ENCODE measurements around the gene AKNA. TPM values are rescaled to one million over a fixed set of nuclear protein-coding genes. Genes with fewer than 3 reads are reported as not detected.
A peak's percentile ranks its signal among the peaks of the same experiment; 100 is the strongest.

The AKNA gene
- polyA plus RNA-seq, 3 donors, result 3.3 to 147 (median 7.3) TPM

DNA sequence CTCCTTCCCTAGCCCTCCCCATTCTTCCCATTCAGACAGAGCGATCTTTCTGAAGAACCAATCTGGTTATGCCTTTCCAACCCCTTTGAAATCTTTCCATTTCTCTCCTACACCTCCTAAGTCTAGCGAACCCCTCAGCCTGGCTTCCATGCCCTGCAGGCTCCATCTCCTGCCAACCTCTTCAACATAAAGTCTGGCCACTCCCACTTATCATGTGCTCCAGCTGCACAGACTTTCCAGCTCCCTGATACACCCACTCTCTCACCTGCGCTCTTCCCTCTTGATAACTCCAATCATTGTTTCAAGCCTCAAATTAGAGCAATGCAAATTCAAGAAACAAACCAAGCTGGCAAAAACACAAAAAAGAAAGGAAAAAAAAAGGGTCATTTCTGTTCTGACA, 68.6 kb downstream of the AKNA start:
- peaks cover 34% of the 10 kb centered on the region for H3K4me1 Mint-ChIP-seq
- peak overlapping the region in 1 of 7 donors; percentile 52 for H3K27ac Mint-ChIP-seq
- H3K4me3 Mint-ChIP-seq, result no peak overlapping the region
- no peaks in the 10 kb centered on the region for H3K79me2 ChIP-seq (ENCODE audit: insufficient read depth, low read length)
- no peaks in the 10 kb centered on the region for H4K20me1 ChIP-seq (ENCODE audit: insufficient read depth, low read length)
- peaks cover 0 to 7% (median 2%) of the 10 kb centered on the region in 3 donors for H3K27me3 Mint-ChIP-seq (ENCODE audit: low read depth in 3 of 3)
- TF ChIP-seq, protein P1, sequence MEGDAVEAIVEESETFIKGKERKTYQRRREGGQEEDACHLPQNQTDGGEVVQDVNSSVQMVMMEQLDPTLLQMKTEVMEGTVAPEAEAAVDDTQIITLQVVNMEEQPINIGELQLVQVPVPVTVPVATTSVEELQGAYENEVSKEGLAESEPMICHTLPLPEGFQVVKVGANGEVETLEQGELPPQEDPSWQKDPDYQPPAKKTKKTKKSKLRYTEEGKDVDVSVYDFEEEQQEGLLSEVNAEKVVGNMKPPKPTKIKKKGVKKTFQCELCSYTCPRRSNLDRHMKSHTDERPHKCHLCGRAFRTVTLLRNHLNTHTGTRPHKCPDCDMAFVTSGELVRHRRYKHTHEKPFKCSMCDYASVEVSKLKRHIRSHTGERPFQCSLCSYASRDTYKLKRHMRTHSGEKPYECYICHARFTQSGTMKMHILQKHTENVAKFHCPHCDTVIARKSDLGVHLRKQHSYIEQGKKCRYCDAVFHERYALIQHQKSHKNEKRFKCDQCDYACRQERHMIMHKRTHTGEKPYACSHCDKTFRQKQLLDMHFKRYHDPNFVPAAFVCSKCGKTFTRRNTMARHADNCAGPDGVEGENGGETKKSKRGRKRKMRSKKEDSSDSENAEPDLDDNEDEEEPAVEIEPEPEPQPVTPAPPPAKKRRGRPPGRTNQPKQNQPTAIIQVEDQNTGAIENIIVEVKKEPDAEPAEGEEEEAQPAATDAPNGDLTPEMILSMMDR (IDR thresholded peaks at IDR 0.05), result no peak
- H3K9ac ChIP-seq (ENCODE audit: insufficient read depth, low read length, poor library complexity, severe bottlenecking), result no peak overlapping the region
- H3K4me1 ChIP-seq (ENCODE audit: control insufficient read depth in 1 of 2, insufficient read depth in 2 of 2, low read length in 2 of 2), result peaks cover 36 to 39% of the 10 kb centered on the region in 2 donors
- no peak overlapping the region for H2AFZ ChIP-seq (ENCODE audit: insufficient read depth, low read depth, low read length, poor library complexity, severe bottlenecking)
- peak in 1 of 3 donors; percentile 1 for DNase-seq
- no peaks in the 10 kb centered on the region for H3K9me3 ChIP-seq (replicated peaks in 1 of 2; ENCODE audit: control insufficient read depth in 1 of 2, insufficient read depth in 1 of 2, low read length in 2 of 2)
- 81% methylated on average over 2 of the region's 3 CpGs for WGBS (ENCODE audit: insufficient coverage)
- intact Hi-C loops (cut with micrococcal nuclease), result no loop called here
- H3K27ac ChIP-seq (ENCODE audit: low read depth in 1 of 2, low read length in 2 of 2), result no peak overlapping the region
- no peaks in the 10 kb centered on the region for H3K36me3 ChIP-seq (replicated peaks in 1 of 2; ENCODE audit: control insufficient read depth in 1 of 2, insufficient read depth in 2 of 2, low read length in 2 of 2)
- no peak overlapping the region for H3K4me2 ChIP-seq (replicated peaks; ENCODE audit: extremely low read depth, low read length, poor library complexity, severe bottlenecking)
- H3K27me3 ChIP-seq (ENCODE audit: control insufficient read depth in 2 of 2, insufficient read depth in 2 of 2, low read length in 2 of 2), result no peaks in the 10 kb centered on the region
- H3K4me3 ChIP-seq (replicated peaks in 1 of 3; ENCODE audit: low read depth in 2 of 3, low read length in 3 of 3), result no peak overlapping the region
- H3K36me3 Mint-ChIP-seq, result no peaks in the 10 kb centered on the region
- peaks cover 0 to 6% (median 1%) of the 10 kb centered on the region in 7 donors for H3K9me3 Mint-ChIP-seq

DNA sequence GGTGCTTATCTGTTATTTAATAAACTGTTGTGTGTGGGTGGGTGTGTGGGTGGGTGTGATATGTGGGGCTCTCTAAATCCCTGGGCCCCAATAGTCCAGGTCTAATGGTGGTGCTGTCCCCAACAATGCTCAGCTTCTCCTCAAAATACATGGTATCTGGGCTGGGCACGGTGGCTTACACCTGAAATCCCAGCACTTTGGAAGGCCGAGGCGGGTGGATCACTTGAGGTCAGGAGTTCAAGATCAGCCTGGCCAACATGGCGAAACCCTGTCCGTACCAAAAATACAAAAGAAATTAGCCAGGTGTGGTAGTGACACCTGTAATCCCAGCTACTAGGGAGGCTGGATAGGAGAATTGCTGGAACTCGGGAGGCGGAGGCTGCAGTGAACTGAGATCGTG, 69.4 kb downstream of the AKNA start:
- DNase-seq, result no peak
- Mint-ChIP-seq H3K27ac (peak overlapping the region in 5 of 7 donors; percentile 66 to 89 (median 82)), H3K9me3 (peaks cover 0 to 6% (median 2%) of the 10 kb centered on the region in 7 donors), H3K36me3 (no peaks in the 10 kb centered on the region), H3K4me3 (no peak overlapping the region), H3K27me3 (ENCODE audit: low read depth in 3 of 3) (peaks cover 0 to 7% (median 2%) of the 10 kb centered on the region in 3 donors), H3K4me1 (peaks cover 34% of the 10 kb centered on the region)
- Histone ChIP-seq H3K9ac (ENCODE audit: insufficient read depth, low read length, poor library complexity, severe bottlenecking) (peak overlapping the region; percentile 25), H2AFZ (ENCODE audit: insufficient read depth, low read depth, low read length, poor library complexity, severe bottlenecking) (no peak overlapping the region), H3K4me1 (ENCODE audit: control insufficient read depth in 1 of 2, insufficient read depth in 2 of 2, low read length in 2 of 2) (peaks cover 36 to 39% of the 10 kb centered on the region in 2 donors), H3K4me2 (replicated peaks; ENCODE audit: extremely low read depth, low read length, poor library complexity, severe bottlenecking) (no peak overlapping the region), H3K79me2 (ENCODE audit: insufficient read depth, low read length) (no peaks in the 10 kb centered on the region), H3K4me3 (replicated peaks in 1 of 3; ENCODE audit: low read depth in 2 of 3, low read length in 3 of 3) (no peak overlapping the region), H4K20me1 (ENCODE audit: insufficient read depth, low read length) (no peaks in the 10 kb centered on the region), H3K27me3 (ENCODE audit: control insufficient read depth in 2 of 2, insufficient read depth in 2 of 2, low read length in 2 of 2) (no peaks in the 10 kb centered on the region), H3K27ac (ENCODE audit: low read depth in 1 of 2, low read length in 2 of 2) (peak overlapping the region; percentile 12 to 67), H3K36me3 (replicated peaks in 1 of 2; ENCODE audit: control insufficient read depth in 1 of 2, insufficient read depth in 2 of 2, low read length in 2 of 2) (no peaks in the 10 kb centered on the region), H3K9me3 (replicated peaks in 1 of 2; ENCODE audit: control insufficient read depth in 1 of 2, insufficient read depth in 1 of 2, low read length in 2 of 2) (no peaks in the 10 kb centered on the region)
- TF ChIP-seq, protein P1 (IDR thresholded peaks at IDR 0.05), result no peak
- intact Hi-C loops (cut with micrococcal nuclease), result no loop called here
- WGBS (ENCODE audit: insufficient coverage), result 94% methylated on average over 6 of the region's 8 CpGs
